Activated CD8-positive, alpha-beta T cell treated with anti-CD3 and anti-CD28 coated beads, Interleukin-2, amount 10 ng/mL, durations not matched to agents 7 days and 5 days (primary cell): ENCODE results near the gene C1QTNF8. TPM values are rescaled to one million over a fixed set of nuclear protein-coding genes. Genes with fewer than 3 reads are reported as not detected.

ENCODE experiments used
- ATAC-seq: fragments of 150-1000 bp; cut with Tn5 transposase; one replicate; pipeline ENCODE4 v1.10.0; 2021; ENCODE audit warnings: moderate library complexity
- CTCF ChIA-PET: fragments of 350-600 bp; sonication (Branson Sonifier 250); formaldehyde crosslinking; loops from one replicate; lab custom pipeline; 2021; ENCODE audit warnings: antibody characterized with exemption; lab: Charles Lee
- POLR2A ChIA-PET: fragments of 350-600 bp; sonication (Branson Sonifier 250); formaldehyde crosslinking; loops from one replicate; lab custom pipeline; 2021; ENCODE audit warnings: antibody characterized with exemption; lab: Charles Lee
- DNase-seq: peaks from one replicate; pipeline ENCODE4 v3.0.0-alpha.2; 2020
- H3K27ac Mint-ChIP-seq: one replicate; pipeline ENCODE4 v1.8.0; 2021; ENCODE audit warnings: mild to moderate bottlenecking, mixed read lengths
- H3K27me3 Mint-ChIP-seq: one replicate; pipeline ENCODE4 v1.8.0; 2021; ENCODE audit warnings: low read depth, mixed read lengths
- H3K36me3 Mint-ChIP-seq: one replicate; pipeline ENCODE4 v1.8.0; 2021; ENCODE audit warnings: low read depth, mixed read lengths
- H3K4me1 Mint-ChIP-seq: one replicate; pipeline ENCODE4 v1.8.0; 2021; ENCODE audit warnings: low read depth, mixed read lengths
- H3K4me3 Mint-ChIP-seq: one replicate; pipeline ENCODE4 v1.8.0; 2021; ENCODE audit warnings: mild to moderate bottlenecking, mixed read lengths
- H3K9me3 Mint-ChIP-seq: one replicate; pipeline ENCODE4 v1.8.0; 2022; ENCODE audit warnings: mixed read lengths; ENCODE audit not compliant: insufficient read depth
- total RNA-seq, 2 experiments: library from RNA; stranded (reverse); gene quantifications; one replicate each; pipeline ENCODE4 v1.2.3, GENCODE V29; 2021

C1QTNF8 gene
- total RNA-seq, 2 experiments from 2014 or later: not detected

- H3K4me1 Mint-ChIP-seq: no peaks in the 10 kb centered on the region
- POLR2A ChIA-PET: no interaction called here
- CTCF ChIA-PET: no interaction called here
- H3K36me3 Mint-ChIP-seq: no peaks in the 10 kb centered on the region
- peak; percentile 34 for DNase-seq
- H3K9me3 Mint-ChIP-seq: no peaks in the 10 kb centered on the region
- H3K27ac Mint-ChIP-seq: no peak overlapping the region
- peak; percentile 56 for ATAC-seq
- H3K4me3 Mint-ChIP-seq: no peak overlapping the region
- H3K27me3 Mint-ChIP-seq: no peaks in the 10 kb centered on the region
Measured at GRCh38 chr16:1125471-1125870, 29.4 kb upstream of the C1QTNF8 start.

DNA sequence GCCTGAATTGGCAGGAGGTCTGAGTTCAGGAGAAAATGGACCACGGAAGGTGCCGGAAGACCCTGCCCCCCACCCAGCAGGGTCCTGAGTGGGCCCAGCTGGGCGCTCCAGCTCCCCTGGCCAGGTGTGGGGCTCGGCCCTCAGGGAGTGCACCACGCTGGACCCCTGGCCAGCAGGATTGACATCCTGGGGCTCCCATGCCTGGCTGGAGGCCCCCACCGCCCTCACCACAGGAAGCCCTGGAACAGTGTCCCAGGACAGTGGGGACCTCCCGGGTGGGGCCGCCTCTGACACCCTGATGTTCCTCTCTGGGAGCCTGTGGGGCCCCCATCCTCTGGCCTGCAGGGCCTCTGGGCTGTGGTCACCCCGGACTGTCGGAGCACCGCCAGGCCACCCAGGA lies 28.8 kb upstream of the C1QTNF8 start:
- Mint-ChIP-seq H3K4me3 (no peak overlapping the region), H3K4me1 (no peaks in the 10 kb centered on the region), H3K27ac (no peak overlapping the region), H3K36me3 (no peaks in the 10 kb centered on the region), H3K27me3 (no peaks in the 10 kb centered on the region), H3K9me3 (no peaks in the 10 kb centered on the region)
- ChIA-PET POLR2A (no interaction called here), CTCF (no interaction called here)
- ATAC-seq (no peak), DNase-seq (no peak)

DNA sequence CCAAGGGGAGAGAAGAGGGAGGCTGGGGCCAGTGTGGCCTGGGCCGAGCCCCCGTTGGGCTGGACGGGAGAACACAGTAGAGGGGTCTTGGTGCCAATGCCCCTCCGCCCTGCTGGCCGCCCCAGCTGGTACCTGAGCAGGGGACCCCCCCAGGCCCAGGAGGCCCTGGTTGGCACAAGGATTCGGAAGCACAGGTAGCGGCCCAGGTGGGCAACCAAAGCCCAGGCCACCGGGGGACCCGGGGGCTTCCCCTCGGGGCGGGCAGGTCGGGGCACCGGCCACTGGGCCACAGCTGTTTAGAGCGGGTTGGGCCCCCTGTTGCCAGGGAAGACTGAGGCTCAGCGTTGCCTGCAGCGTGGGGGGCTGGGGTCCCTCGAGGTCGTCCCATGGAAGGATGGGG lies 28.2 kb upstream of the C1QTNF8 start:
- Mint-ChIP-seq H3K27ac (no peak overlapping the region), H3K27me3 (no peaks in the 10 kb centered on the region), H3K4me3 (no peak overlapping the region), H3K9me3 (no peaks in the 10 kb centered on the region), H3K4me1 (no peaks in the 10 kb centered on the region), H3K36me3 (no peaks in the 10 kb centered on the region)
- no peak for DNase-seq
- no peak for ATAC-seq
- ChIA-PET POLR2A (no interaction called here), CTCF (no interaction called here)

DNA sequence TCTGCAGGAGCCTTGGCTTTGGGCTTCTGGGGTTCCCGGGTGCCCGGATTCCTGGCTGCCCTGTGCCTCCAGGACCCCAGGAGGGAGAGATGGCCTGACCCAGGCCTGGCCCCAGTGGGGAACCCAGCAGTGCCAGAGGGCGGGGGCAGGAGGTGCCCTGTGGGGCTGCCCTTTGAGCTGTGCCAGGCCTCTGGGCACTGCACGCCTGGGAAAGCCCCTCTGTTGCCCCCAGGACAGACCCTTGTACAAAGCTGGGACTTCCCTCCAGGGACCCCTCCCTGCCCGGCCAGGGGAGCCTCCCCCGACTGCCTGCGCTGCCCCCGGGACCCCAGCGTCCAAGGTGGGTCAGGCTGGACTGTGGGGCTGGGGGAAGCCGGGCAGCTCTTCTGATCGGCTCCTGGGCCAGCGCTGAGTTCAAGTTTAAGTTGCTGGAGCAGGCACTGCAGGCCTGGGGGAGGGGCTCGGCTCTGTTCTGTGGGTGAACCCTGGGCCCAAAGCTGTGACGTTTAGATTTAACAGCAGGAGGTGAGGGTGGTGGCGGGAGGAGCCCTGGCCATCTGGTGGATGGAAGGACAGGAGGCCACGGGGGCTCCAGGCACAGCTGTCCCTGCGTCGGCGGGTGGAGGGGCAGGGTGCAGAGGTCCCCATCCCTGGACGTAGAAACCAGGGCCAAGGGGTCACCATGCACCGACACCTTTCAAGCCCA lies 27.6 kb upstream of the C1QTNF8 start:
- DNase-seq (no peak), ATAC-seq (no peak)
- Mint-ChIP-seq H3K27me3 (no peaks in the 10 kb centered on the region), H3K4me1 (no peaks in the 10 kb centered on the region), H3K9me3 (no peaks in the 10 kb centered on the region), H3K27ac (no peak overlapping the region), H3K4me3 (no peak overlapping the region), H3K36me3 (no peaks in the 10 kb centered on the region)
- POLR2A ChIA-PET: no interaction called here
- CTCF ChIA-PET: no interaction called here

GRCh38 chr16:1122398-1122765 lies 26.3 kb upstream of the C1QTNF8 start:
- Mint-ChIP-seq H3K4me3 (no peak overlapping the region), H3K27ac (no peak overlapping the region), H3K27me3 (no peaks in the 10 kb centered on the region), H3K9me3 (no peaks in the 10 kb centered on the region), H3K4me1 (no peaks in the 10 kb centered on the region), H3K36me3 (no peaks in the 10 kb centered on the region)
- ATAC-seq: no peak
- ChIA-PET CTCF (no interaction called here), POLR2A (no interaction called here)
- DNase-seq: no peak

- ATAC-seq: no peak
Measured at GRCh38 chr16:1121601-1122397, 25.8 kb upstream of the C1QTNF8 start.

DNA sequence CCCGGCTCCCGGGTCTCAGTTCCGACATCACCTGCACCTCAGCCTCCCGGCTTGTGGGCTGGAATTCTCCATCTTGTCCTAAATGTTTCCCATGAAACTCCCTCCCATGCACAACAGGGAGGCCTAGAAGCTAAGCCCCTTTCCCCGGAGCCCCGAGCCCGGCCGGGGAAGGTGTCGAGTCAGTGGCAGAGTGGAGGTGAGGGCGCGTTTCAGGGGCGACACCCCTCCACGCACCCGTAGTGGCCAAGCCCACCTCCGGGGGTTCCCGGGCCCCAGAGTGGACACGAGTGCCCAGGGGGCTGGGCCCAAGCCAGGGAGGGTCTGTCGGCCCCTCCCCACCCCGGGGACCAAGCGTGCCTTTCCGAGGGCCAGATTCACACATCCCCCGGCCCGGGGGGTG lies 25.0 kb upstream of the C1QTNF8 start:
- Mint-ChIP-seq H3K36me3 (no peaks in the 10 kb centered on the region), H3K4me3 (no peak overlapping the region), H3K9me3 (no peaks in the 10 kb centered on the region), H3K27me3 (no peaks in the 10 kb centered on the region), H3K4me1 (no peaks in the 10 kb centered on the region), H3K27ac (no peak overlapping the region)
- CTCF ChIA-PET: no interaction called here
- POLR2A ChIA-PET: no interaction called here
- no peak for DNase-seq
- no peak for ATAC-seq

More at GRCh38 chr16:1121601-1122397, 25.8 kb upstream of the C1QTNF8 start:
- Mint-ChIP-seq H3K4me3 (no peak overlapping the region), H3K4me1 (no peaks in the 10 kb centered on the region), H3K27me3 (no peaks in the 10 kb centered on the region), H3K9me3 (no peaks in the 10 kb centered on the region), H3K27ac (no peak overlapping the region), H3K36me3 (no peaks in the 10 kb centered on the region)
- DNase-seq: no peak
- ChIA-PET CTCF (no interaction called here), POLR2A (no interaction called here)

DNA sequence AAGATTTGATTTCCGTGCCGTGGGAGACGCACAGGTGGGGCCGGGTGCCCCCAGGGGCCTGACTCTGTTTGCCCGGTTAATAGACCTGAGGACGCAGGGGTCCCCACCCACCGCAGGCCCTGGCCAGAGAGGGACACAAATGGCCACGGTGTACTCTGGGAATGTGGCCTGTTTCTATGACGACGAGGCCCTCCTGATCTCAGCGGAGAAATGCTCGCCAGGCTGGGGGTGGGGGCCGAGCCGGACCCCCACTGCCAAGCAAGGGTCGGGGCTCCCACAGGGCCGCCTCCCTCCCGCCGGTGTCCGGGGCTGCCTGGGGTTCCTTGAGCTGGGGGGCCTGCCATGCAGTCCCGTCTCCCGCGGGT lies 24.5 kb upstream of the C1QTNF8 start:
- H3K36me3 Mint-ChIP-seq: no peaks in the 10 kb centered on the region
- DNase-seq (no peak), ATAC-seq (no peak)
- no peaks in the 10 kb centered on the region for H3K27me3 Mint-ChIP-seq
- H3K9me3 Mint-ChIP-seq: no peaks in the 10 kb centered on the region
- no peak overlapping the region for H3K4me3 Mint-ChIP-seq
- H3K4me1 Mint-ChIP-seq: no peaks in the 10 kb centered on the region
- POLR2A ChIA-PET: no interaction called here
- CTCF ChIA-PET: no interaction called here
- H3K27ac Mint-ChIP-seq: no peak overlapping the region

DNA sequence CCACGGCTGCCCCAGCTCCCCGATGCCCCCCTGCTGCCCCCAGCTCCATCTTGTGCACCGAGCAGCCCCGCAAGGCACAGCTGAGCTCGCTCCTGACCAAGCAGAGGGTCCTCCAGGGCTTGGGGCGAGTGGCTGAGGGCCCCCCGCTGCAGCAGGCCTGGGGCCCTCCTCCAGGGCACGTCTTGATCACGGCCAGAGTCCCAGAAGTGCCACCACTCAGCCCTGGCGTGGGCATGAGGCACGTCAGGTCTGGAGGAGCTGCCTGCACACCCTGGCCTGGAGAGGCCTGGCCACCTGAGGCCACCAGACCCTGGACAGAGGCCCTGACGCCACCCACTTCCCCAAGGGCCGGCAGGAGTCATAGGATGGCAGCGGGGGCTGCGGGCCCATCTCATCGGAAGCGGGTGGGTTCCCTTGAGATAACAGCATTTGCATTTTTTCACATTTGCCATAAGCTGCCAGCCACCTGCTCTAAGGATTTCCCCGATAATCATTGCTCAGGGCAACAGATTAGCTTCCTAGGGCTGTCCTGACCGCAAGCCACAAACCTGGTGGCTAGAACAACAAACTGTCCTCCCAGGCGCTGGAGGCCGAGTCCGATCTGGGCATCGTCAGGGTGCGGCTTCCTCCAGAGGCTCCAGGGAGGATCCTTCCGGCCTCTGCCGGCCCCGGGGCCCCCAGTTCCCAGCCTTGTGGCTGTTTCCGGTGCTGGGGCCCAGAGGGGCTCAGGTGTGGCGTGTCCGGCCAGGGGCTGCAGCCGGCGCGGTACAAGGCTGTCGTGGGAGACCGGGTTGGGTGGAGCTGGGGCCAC lies 23.9 kb upstream of the C1QTNF8 start:
- ChIA-PET CTCF (no interaction called here), POLR2A (no interaction called here)
- no peak overlapping the region for H3K4me3 Mint-ChIP-seq
- no peaks in the 10 kb centered on the region for H3K36me3 Mint-ChIP-seq
- ATAC-seq (no peak), DNase-seq (no peak)
- H3K27ac Mint-ChIP-seq: no peak overlapping the region
- no peaks in the 10 kb centered on the region for H3K9me3 Mint-ChIP-seq
- no peaks in the 10 kb centered on the region for H3K4me1 Mint-ChIP-seq
- no peaks in the 10 kb centered on the region for H3K27me3 Mint-ChIP-seq

DNA sequence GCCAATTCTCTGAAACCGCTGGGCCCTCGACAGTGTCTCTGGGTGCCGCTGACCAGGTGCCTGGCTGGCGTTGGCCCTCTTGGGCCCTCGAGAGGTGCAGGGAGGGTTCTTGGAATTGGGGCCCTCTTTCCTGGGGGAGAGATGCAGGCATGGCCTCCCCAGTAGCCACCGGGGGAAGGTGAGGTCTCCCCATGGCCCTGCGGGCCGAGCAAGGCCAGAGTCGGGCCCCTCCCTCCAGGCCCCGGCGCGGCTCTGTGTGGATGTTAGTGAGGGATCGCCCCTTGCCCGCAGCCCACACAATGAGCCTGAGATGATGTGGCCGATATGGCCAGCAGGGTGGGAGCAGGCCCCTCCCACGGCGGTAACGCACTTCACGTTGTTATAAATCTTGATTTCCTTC lies 23.1 kb upstream of the C1QTNF8 start:
- Mint-ChIP-seq H3K9me3 (no peaks in the 10 kb centered on the region), H3K36me3 (no peaks in the 10 kb centered on the region), H3K4me1 (no peaks in the 10 kb centered on the region), H3K27me3 (no peaks in the 10 kb centered on the region), H3K4me3 (no peak overlapping the region), H3K27ac (no peak overlapping the region)
- ATAC-seq (no peak), DNase-seq (no peak)
- ChIA-PET CTCF (no interaction called here), POLR2A (no interaction called here)

- Mint-ChIP-seq H3K4me1 (no peaks in the 10 kb centered on the region), H3K4me3 (no peak overlapping the region), H3K36me3 (no peaks in the 10 kb centered on the region), H3K9me3 (no peaks in the 10 kb centered on the region), H3K27me3 (no peaks in the 10 kb centered on the region), H3K27ac (no peak overlapping the region)
- ChIA-PET CTCF (no interaction called here), POLR2A (no interaction called here)
- no peak for DNase-seq
- ATAC-seq: no peak
Measured at GRCh38 chr16:1117926-1118325, 21.9 kb upstream of the C1QTNF8 start.
